OCI-M2 (cell line): ENCODE results near the gene XXYLT1.
"Not testable (repeated sequence)": the region's sequence is repeated elsewhere in the genome, so short reads cannot be mapped to it uniquely, and the experiment has no call there.

Experiments
- DNase-seq: peaks from one replicate; lab custom pipeline; 2025; ENCODE audit not compliant: unreplicated experiment; lab: John Stamatoyannopoulos, UW

The XXYLT1 gene

DNA sequence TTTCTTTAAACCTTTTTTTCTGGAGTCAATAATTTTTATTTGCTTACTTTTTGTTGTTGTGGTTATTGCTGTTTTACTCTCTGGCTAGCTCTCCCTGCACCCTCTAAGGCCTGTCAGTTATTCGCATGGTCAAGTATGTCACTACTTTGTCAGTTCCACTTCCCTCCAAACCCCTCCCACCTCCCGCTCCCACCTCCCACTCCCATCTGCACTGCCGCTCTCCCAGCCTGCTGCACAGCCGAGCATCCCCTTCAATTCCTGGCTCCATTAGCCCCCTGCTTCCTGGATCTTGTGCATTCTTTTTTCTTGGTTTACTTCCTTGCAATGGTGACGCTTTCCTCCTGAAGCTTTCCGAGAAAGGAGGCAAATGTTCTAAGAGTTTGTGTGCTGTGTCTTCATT lies 218.0 kb downstream of the XXYLT1 start:
- DNase-seq: no peak

DNA sequence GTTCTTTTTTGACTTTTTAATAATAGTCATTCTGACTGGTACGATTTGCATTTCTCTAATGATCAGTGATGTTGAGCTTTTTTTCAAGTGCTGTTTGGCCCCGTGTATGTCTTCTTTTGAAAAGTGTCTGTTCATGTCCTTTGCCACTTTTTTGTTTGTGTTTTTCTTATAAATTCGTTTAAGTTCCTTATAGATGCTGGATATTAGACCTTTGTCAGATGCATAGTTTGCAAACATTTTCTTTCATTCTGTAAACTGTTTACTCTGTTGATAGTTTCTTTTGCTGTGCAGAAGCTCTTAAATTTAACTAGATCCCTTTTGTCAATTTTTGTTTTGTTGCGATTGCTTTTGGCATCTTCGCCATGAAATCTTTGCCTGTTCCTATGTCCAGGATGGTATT lies 220.7 kb downstream of the XXYLT1 start:
- DNase-seq: not testable (repeated sequence)

DNA sequence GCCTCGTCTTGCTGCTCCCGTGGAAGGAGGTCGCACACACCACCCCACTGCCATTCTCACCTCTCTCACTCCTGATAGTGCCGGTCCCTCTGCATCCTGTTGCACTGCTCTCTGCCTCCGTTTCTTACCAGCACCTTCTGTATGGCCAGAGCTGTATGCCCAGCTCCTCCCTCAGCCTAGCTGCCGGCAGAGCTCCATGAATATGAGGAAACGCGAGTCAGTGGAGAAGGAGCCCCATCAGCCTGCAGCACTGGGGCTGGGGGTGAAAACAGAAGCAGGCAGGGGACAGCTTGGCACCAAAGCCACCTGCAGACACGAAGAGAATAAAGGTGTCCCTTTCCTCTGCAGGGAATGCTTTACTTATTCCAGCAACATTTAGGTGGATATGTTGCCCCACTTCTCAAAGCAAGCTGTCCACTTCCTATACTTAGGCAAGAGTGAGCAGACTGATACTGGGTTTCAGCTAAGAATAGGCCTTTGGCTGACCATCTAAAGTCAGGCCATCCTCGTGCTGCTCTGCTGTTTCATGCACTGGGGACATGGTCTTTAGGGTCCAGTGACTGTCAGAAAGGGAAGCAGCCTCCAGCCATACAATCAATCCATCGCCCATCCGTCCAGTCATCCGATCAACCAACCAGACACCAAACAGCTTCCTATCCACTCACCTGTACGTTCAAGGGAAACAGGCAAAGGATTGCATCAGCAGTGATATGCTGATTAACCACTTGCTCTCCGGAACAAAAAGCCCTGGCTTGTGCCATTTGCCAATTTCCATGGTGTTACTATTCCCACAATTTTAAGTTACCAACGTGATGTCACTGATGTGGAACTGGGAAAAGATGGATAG lies 222.7 kb downstream of the XXYLT1 start:
- DNase-seq: no peak

DNA sequence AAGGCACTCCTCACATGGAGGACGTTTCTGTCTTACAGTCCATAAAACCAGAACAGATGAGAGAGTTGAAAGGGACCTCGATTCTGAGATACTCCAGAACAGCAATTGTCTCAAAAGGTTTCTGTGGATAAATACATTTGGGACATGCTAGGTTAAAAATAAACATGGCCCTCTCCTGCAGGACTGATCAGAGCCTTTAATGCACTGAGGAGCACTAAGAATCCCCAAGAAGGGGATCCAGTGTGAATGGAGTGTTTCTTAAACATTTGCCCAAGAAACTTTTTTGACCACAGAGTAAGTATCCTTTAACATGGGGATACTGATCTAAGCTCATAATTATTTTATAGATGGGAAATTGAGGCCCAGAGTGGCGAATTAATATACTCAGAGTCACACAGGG lies 223.4 kb downstream of the XXYLT1 start:
- DNase-seq: no peak

DNA sequence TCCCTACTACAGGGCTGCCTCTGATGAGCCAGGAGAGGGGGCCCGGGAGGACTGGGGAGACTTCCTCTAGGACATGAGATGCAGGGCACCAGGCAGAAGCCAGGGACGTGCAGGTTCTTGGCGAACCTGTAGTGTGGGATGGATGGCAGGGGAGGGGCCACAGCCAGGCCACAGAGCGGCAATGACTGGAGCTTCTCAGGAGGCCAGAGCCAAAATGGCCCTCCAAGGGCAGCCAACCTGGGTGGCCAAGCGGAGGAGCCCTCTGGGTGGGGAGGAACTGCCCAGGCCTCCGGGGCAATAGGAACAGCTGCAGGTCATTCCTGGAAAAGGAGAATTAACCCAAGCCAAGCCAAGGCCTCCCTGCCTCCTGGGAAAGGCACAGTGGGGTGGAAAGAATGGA lies 224.5 kb downstream of the XXYLT1 start:
- no peak for DNase-seq

DNA sequence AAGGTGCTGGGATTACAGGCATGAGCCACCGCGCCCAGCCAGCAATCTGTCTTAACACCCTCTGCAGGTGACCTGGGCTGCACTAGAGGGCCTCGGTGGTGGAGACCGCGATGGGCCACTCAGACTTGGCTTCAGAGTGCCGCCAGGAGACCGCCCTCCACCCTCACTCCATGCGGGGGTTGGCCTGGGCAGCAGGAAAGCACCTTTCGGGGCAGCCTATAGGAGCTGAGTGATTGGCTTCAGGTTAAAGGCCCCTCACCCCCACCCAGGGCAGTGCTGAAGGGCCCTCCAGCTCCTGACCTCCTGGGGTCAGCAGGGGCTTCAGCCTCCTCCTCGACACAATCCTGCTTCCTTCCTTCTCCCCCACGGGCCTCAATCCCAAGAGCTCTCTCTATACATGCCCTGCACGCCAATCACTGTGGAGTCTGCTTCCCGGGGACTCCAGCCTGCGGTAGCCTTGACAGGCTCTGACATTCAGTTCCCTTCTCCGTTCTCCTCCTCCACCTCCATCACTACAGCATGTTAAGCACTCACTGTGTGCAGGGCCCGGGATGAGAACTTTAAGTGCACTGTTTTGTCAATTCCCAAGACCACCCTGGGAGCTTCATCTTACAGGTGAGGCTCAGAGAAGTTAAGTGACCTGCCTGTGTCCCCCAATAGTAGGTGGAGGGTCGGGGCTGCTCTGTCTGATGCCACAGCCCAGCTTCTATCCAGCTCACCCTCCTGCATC lies 225.3 kb downstream of the XXYLT1 start:
- DNase-seq: no peak

DNA sequence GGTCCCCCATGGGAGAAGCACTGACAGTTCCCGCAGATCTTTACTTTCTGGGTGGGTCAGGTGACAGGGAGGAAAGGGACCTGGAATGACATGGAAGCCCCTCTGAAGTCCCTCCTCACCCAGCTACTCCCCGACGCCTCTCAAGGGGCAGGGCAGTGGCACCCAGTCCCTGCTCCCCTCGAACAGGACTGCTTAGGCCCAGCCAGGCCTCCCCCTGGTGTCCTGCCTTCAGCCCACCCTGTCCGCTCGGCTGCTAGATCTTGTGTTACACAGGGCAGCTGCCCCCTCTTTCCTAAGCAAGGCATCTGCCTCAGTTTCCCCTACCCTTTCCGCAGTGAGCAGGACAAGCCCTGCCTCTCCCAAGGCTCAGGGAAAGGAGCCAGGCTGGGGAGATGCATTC lies 226.5 kb downstream of the XXYLT1 start:
- DNase-seq: no peak

DNA sequence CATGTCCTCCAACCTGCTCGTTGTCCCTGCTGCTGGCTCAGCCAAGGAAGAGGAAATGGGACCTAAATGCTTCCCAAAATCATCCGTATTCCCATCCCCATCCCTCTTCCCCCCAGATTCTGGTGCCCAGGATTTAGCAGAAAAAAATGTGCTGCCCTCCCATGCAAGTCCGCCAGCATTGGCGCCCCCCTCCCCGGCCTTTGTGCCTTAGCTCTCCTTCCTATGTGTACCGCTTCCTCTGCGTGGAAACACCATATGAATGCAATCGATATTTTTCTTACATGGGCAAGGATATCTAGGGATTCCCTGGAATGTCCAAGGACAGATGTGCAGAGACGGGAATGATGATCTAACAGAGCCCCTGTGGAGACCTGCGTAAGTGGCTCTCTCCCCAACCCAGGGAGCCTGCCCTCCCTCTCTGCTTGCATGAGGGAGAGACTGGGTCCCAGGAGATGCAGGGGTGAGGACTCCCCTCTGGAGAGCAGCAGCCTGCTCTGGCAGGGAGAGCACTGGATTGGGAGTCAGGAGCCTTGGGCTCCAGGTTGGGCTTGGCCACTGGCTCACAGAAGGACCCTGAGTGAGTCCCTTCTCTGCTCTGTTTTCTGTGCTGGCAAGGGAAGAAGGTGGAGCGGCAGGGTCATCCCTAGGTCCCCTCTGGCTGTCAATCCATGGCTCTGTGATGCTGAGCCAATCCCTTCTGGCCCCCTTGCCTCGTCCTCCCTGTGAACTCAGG lies 227.2 kb downstream of the XXYLT1 start:
- no peak for DNase-seq

DNA sequence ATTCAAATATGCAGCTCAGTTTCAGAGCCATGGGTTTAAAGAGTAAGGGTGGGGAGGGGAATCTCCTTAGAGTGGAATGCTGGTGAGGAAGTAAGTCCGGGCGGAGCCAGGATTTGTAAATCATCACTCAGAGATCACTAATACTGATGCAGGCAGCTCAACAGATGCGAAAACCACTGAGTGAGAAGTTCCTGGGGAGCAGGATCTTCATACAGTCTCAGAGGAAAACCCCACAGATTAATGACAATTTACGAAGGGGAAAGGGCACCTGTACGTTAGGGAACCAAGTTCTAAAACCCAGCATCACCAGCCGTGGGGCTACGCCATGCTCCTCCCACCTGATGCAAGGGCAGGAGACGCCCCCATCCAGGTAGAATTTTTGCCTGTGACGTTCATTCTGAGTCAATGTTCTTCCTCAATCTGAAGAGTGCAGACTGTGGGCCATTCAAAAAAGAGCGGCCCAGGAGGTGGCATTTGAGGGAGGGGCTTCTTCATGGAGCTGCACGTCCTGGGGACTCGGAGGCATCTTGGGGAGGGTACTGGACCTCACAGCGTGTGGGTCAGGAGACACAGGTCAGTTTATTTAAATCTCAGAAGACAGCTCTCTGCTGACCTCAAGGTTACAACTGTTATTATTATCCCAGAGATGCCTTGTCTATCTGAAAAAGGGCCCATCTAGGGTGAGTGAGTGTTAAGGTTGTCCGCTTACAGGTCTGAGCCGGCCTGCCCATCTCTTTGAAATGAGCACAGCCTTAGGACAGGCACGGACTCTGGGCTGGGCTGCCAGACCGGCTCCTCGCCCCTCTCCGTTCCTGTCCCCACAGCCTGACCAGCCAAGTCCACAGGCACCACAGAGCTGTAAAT lies 228.0 kb downstream of the XXYLT1 start:
- no peak for DNase-seq

DNA sequence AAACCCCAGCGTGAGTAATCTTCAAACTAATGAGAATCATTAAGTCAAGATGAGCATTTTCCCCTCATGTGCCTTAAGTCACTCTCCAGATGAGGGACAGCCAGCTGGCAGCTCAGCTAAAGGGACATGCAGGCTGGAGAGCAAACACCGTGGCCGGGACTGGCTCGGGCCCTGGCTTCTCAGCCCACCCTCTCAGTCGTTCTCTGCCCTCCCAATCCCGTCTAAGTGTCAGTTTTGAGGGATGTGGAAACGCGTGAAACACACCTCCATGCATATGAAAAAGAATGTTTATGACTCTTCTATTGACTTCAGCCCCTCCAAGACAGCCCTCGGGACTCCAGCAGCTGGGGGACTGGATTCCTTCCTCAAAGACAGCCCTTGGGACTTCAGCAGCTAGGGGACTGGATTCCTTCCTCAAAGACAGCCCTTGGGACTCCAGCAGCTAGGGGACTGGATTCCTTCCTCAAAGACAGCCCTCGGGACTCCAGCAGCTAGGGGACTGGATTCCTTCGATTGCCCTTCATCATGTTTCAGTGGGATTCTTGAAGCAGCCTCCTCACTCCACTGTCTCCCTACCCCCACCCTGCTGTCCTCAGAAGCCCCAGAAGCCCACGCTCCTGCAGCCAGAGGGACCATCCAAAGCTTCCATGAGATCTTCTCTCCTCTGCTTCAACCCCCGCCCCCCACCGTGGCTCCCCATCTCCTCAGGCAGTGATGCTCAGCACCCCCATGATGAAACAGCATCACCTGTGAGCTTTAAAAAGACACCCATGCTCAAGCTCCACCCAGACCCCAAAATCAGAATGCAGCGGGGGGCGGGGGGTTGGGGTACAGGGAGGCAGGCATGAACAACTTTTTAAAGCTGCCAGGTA lies 228.9 kb downstream of the XXYLT1 start:
- no peak for DNase-seq

DNA sequence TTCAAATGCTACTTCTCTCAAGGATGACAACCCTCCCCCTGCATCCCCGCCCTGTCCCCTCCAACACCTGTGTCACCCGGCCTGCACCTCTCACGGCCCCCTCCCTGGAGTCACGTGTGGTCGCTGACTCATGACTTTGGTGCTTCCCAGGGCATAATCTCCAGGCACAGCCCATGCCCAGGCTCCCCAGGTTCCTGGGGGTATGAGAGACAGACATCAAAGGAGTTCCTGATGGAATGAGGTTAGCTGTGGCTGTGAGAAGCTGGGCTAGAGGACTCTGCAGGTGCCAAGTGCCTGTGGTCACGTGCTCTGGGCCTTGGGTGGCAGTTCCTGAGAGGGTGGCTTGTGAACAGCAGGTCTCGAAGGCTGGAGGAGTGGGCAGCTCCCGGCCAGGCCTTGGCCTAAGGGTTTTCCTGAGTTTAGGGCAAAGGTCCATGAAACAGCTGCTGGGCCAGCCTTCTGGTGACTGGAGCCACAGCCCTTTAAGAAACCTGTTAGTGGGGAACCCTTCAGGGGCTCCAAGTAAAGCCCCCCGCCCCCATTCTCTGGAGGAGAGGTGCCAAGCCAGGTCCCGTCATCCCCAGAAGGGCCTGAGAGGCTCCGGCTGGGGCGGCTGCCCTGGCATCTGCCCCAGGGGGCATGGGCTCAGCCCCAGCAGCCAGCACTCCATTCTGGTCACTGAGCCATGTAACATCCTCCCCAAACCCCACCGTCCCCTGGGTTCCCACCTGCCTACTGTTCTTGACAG lies 230.0 kb downstream of the XXYLT1 start:
- DNase-seq: no peak

DNA sequence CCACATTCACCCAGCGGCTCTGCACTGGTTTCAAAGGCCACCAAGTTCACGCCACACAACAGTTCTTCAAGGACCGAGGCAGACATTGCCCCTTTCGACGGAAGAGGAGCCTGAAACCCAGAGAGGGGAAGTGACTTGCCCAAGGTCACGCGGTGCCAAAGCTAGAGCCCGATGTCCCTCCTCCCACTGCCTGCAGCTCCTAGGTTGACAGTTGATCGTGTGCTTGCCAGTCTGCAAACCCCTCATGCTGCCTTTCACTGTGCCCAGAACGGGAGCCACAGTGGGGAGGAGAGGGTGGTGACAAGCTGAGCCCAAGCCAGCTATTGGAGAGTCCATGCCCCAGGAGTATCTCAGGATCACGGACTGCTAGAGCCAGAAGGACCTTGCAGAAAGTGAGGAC lies 230.9 kb downstream of the XXYLT1 start:
- DNase-seq: no peak

DNA sequence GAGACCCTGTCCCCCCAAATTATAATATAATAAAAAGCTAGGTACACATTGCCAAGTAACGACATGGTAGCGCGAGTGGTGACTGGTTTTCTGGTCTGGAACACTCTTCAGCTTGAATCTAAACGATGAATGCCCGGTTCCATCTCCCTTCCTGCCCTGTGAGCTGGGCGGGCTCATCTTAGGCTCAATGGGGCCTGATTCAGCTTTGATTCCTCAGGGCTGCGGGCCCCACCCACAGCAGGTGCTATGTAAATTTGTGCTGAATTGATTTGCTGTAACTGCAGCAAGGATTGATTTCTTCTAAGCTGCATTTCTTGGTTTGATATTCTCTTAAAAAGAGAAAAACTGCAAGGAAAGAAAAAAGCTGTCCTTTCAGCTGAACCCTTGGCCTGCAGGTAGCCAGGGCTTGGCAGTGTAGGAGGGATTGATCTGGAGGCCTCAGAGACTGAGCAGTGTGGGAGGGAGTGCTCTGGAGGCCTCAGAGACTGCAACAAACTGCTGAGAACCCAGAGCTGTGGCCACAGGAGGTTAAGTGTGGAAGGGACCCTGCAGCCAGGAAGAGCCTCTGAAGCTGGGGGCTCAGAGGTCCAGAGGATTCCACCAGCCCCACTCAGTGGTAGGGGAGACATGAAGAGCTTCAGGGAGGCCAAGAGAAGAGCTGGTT lies 231.6 kb downstream of the XXYLT1 start:
- no peak for DNase-seq

DNA sequence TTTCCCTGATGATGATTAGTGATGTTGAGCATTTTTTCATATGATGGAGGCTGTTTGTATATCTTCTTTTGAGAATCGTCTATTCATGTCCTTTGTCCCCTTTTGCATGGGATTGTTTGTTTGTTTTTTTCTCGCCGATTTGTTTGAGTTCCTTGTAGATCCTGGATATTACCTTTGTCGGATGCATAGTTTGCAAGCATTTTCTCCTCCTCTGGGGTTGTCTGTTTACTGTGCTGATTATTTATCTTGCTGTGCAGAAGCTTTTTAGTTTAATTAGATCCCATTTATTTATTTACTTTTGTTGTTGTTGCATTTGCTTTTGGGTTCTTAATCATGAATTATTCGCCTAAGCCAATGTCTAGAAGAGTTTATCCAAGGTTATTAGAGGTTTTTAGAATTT lies 232.8 kb downstream of the XXYLT1 start:
- no peak for DNase-seq

DNA sequence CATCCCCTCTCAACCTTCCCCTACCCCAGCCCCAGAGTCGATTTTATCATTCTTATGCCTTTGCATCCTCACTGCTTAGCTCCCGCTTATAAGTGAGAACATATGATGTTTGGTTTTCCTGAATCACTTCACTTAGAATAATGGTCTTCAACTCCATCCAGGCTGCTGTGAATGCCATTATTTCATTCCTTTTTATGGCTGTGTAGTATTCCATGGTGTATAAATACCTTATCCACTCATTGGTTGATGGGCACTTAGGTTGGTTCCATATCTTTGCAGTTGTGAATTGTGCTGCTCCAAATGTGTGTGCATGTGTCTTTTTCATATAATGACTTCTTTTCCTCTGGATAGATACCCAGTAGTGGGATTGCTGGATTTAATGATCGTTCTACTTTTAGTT lies 233.4 kb downstream of the XXYLT1 start:
- not testable (repeated sequence) for DNase-seq

DNA sequence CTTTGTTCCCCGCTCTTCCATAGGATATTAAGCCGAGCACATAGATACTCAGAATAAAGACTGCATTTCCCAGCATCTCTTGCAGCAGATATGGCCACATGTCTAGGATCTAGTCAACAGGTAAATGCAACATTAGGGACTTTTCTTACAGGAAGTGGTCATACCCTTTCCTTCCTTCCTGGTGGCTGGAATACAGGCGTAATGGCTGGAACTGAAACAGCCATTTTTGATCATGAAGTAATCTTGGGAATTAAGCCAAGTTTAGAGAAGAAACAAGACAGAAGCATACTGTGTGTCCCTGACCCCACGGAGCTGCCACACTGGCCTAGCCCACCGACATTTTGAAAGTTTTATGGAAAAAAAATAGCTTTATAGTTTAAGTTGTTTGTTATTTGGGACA lies 234.0 kb downstream of the XXYLT1 start:
- no peak for DNase-seq

DNA sequence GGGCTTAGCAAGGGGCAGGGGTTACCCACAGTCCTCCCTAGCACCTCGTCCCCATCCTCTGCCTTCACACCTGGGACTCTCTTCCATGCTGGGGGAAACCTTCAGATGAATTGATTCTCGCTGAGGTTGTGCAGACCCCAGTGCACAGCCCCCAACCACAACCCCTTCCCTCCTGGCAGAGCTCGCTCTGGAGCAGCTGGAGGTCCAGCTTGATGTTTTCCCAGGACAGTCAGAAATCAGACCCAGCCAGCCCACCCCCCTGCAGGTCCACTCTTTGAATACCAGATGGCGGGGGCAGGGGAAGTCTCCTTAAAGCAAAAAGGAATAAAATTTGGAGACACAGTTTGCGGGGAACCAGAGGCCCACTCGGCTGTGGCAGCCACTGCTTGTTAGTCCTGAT lies 234.4 kb downstream of the XXYLT1 start:
- DNase-seq: no peak

DNA sequence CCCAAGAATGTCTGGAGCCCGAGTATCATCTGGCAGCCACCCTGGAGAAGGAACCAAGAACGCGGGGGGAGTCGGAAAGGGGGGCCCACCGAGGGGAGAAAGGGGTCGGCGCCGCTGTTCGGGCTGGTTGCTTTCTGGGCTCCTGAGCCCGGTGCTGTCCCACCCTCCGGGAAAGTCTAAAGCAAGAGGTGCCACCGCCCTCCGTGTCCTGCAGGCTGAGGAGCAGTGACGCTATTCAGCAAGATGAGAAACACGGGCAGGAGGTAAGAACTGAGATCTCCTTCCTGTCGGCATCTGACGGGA lies 234.8 kb downstream of the XXYLT1 start:
- DNase-seq: no peak
